Measurements from ENCODE around the gene RIT2. TPM values are rescaled to one million over a fixed set of nuclear protein-coding genes. Genes with fewer than 3 reads are reported as not detected.

RIT2 gene
- total and polyA plus RNA-seq, 9 donors, result not detected

- no peak for TF ChIP-seq EP300 (IDR thresholded peaks at IDR 0.05)
- no peak for TF ChIP-seq POLR2A (IDR thresholded peaks at IDR 0.05)
- TF ChIP-seq, protein P1, sequence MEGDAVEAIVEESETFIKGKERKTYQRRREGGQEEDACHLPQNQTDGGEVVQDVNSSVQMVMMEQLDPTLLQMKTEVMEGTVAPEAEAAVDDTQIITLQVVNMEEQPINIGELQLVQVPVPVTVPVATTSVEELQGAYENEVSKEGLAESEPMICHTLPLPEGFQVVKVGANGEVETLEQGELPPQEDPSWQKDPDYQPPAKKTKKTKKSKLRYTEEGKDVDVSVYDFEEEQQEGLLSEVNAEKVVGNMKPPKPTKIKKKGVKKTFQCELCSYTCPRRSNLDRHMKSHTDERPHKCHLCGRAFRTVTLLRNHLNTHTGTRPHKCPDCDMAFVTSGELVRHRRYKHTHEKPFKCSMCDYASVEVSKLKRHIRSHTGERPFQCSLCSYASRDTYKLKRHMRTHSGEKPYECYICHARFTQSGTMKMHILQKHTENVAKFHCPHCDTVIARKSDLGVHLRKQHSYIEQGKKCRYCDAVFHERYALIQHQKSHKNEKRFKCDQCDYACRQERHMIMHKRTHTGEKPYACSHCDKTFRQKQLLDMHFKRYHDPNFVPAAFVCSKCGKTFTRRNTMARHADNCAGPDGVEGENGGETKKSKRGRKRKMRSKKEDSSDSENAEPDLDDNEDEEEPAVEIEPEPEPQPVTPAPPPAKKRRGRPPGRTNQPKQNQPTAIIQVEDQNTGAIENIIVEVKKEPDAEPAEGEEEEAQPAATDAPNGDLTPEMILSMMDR (IDR thresholded peaks at IDR 0.05), result no peak
- Histone ChIP-seq H3K4me1 (ENCODE audit: insufficient read depth) (no peaks in the 10 kb centered on the region), H3K27ac (no peak overlapping the region), H3K36me3 (no peaks in the 10 kb centered on the region), H3K27me3 (no peaks in the 10 kb centered on the region), H3K4me3 (no peak overlapping the region), H3K9me3 (no peaks in the 10 kb centered on the region)
- no peak for DNase-seq
- intact Hi-C loops (cut with DNase I), result no loop called here
- 75 to 88% (median 87%) methylated on average over 1 of the region's 1 CpG for WGBS, 3 donors
Observed at GRCh38 chr18:43067570-43067969, 47.9 kb downstream of the RIT2 start.

GRCh38 chr18:43061816-43062215 is 53.7 kb downstream of the RIT2 start:
- no peaks in the 10 kb centered on the region for H3K4me1 ChIP-seq (ENCODE audit: insufficient read depth)
- H3K27me3 ChIP-seq, result no peaks in the 10 kb centered on the region
- no peak overlapping the region for H3K4me3 ChIP-seq
- H3K27ac ChIP-seq, result no peak overlapping the region
- TF ChIP-seq EP300 (IDR thresholded peaks at IDR 0.05), result no peak
- TF ChIP-seq, protein P1 (IDR thresholded peaks at IDR 0.05), result no peak
- TF ChIP-seq POLR2A (IDR thresholded peaks at IDR 0.05), result no peak
- intact Hi-C loops (cut with DNase I), result no loop called here
- H3K9me3 ChIP-seq, result no peaks in the 10 kb centered on the region
- no peaks in the 10 kb centered on the region for H3K36me3 ChIP-seq
- DNase-seq, result no peak
- WGBS, 3 donors, result 88 to 96% (median 90%) methylated on average over 6 of the region's 6 CpGs

DNA sequence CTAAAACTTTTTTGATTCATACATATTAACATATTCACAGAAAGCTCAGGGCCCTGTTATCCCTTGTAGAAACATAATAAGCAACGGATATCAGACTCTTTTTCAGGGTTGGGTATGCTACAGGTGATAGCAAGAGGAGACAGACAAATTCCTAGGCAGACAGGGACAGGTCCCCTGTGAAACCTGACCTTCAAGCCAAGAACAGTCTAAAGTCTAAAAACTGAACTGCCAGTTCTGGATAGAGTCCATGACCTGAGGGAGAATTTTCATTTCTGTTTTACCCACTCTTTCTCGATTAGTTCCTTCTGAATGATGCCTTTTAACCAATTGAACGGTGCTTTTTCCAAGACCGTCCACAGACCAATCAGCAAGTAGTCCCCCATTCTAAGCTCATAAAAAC is 54.2 kb downstream of the RIT2 start:
- intact Hi-C loops (cut with DNase I), result no loop called here

DNA sequence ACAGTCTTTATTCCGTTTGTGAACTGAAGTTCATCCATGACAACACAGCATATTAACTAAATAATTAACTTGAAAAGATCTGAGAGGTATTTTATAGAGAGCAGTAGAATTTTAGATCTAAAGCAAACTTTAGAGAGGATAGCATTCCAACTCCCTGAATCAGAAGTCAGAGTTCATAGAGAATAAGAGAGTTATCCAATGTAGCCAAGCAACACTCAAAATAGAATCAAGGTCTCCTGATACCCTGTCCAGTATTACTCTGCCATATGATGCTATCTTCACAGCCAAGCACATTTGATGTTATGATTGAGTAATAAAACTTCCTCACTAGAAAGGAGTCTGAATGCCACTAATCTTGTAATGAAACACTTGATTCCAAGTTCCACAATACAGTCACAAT is 55.5 kb downstream of the RIT2 start:
- intact Hi-C loops (cut with DNase I), result no loop called here
- no peak for TF ChIP-seq EP300 (IDR thresholded peaks at IDR 0.05)
- TF ChIP-seq, protein P1 (IDR thresholded peaks at IDR 0.05), result no peak
- TF ChIP-seq POLR2A (IDR thresholded peaks at IDR 0.05), result no peak
- DNase-seq, result no peak
- H3K4me3 ChIP-seq, result no peak overlapping the region
- no peaks in the 10 kb centered on the region for H3K9me3 ChIP-seq
- 17 to 21% (median 19%) methylated on average over 1 of the region's 1 CpG for WGBS, 3 donors
- H3K27ac ChIP-seq, result no peak overlapping the region
- no peaks in the 10 kb centered on the region for H3K4me1 ChIP-seq (ENCODE audit: insufficient read depth)
- no peaks in the 10 kb centered on the region for H3K27me3 ChIP-seq
- H3K36me3 ChIP-seq, result no peaks in the 10 kb centered on the region

More for the DNA sequence above, 54.2 kb downstream of the RIT2 start:
- Histone ChIP-seq H3K36me3 (no peaks in the 10 kb centered on the region), H3K4me1 (ENCODE audit: insufficient read depth) (no peaks in the 10 kb centered on the region), H3K27me3 (no peaks in the 10 kb centered on the region), H3K4me3 (no peak overlapping the region), H3K27ac (no peak overlapping the region), H3K9me3 (no peaks in the 10 kb centered on the region)
- no peak for DNase-seq
- WGBS, 3 donors, result 92 to 96% (median 93%) methylated on average over 4 of the region's 4 CpGs
- TF ChIP-seq, protein P1 (IDR thresholded peaks at IDR 0.05), result no peak
- TF ChIP-seq EP300 (IDR thresholded peaks at IDR 0.05) (no peak), POLR2A (IDR thresholded peaks at IDR 0.05) (no peak)

Data from ovary (tissue), 9 donors.